ENCODE measurements around the gene NAALADL2. TPM values are rescaled to one million over a fixed set of nuclear protein-coding genes. Genes with fewer than 3 reads are reported as not detected.

Gene NAALADL2
- 0.41 TPM for polyA plus RNA-seq (2013, experiment 1 of 2)
- 0.55 TPM for polyA plus RNA-seq (2013, experiment 2 of 2)

DNA sequence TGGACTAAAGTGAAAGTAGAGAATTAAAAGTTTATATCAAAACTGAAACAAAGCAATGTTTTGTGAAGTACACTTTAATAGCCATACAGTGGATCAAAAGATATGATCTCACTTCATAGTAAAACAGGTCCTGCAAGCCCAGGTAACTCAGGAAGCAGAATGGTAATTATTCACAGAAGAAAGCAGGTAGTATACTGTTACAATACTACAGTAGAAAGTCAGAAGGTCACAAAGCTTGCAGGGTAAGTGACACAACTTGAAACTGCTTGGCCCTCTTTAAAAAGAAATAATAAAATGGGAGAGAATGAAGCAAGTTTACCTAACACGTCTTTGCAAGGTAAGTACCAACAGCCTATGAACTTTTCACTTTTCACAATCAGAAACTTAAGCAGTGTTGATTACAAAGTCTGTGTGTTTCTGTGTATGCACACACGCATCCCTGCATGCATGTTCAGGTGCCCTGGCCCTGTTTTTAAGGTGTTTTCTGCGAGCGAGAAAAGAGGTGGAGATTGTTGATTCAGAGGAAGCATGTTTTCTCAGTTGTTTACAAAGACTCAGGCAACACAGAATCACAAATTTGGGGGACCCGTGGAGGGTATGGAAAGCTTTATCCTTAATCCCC is at the start of gene NAALADL2:
Gene NAALADL2 (plus strand): TSS at position 221 of the 622 bp plus-strand sequence.
- peak; percentile 7 for DNase-seq
- H3K4me1 ChIP-seq (ENCODE audit: control insufficient read depth, low read depth, low read length), result no peaks in the 10 kb centered on the region
- no peak within 1 kb of the TSS for H2BK15ac ChIP-seq (replicated peaks; ENCODE audit: low read depth)
- no peak within 1 kb of the TSS for H3K9ac ChIP-seq (ENCODE audit: low read length)
- H3K18ac ChIP-seq (ENCODE audit: low read length), result no peak within 1 kb of the TSS
- H3K27ac ChIP-seq (ENCODE audit: low read depth, low read length), result no peak within 1 kb of the TSS
- no peaks in the 10 kb centered on the region for H3K79me1 ChIP-seq (ENCODE audit: low read length)
- no peak within 1 kb of the TSS for H4K5ac ChIP-seq (ENCODE audit: low read length)
- H2BK120ac ChIP-seq (ENCODE audit: low read depth, low read length), result no peak within 1 kb of the TSS
- no peaks in the 10 kb centered on the region for H3K79me2 ChIP-seq (ENCODE audit: control insufficient read depth, insufficient read depth, low read length)
- H3K23ac ChIP-seq (ENCODE audit: low read length), result no peak within 1 kb of the TSS
- H3K4me3 ChIP-seq (ENCODE audit: low read length), result no peak within 1 kb of the TSS
- no peak within 1 kb of the TSS for H3K56ac ChIP-seq (ENCODE audit: low read length)
- no peak within 1 kb of the TSS for H2BK5ac ChIP-seq (ENCODE audit: low read length)
- no peak within 1 kb of the TSS for H4K8ac ChIP-seq (ENCODE audit: low read depth, low read length)
- H3K4me2 ChIP-seq (ENCODE audit: low read length), result no peak within 1 kb of the TSS
- no peak within 1 kb of the TSS for H3K4ac ChIP-seq (ENCODE audit: low read depth, low read length)
- H2AK5ac ChIP-seq (ENCODE audit: low read length), result no peak within 1 kb of the TSS
- H3K36me3 ChIP-seq (ENCODE audit: control insufficient read depth, insufficient read depth, low read length), result no peaks in the 10 kb centered on the region
- no CpG with 5 or more reads among the region's 5 CpGs for WGBS (ENCODE audit: extremely low coverage, insufficient coverage, low lambda C conversion rate)
- H3K27me3 ChIP-seq (ENCODE audit: insufficient read depth, low read length, poor library complexity), result no peaks in the 10 kb centered on the region

GRCh38 chr3:174810254-174810653 is 48.9 kb upstream of the NAALADL2 start:
- H3K4me3 ChIP-seq (ENCODE audit: low read length), result no peak overlapping the region
- no peak overlapping the region for H4K8ac ChIP-seq (ENCODE audit: low read depth, low read length)
- H2BK15ac ChIP-seq (replicated peaks; ENCODE audit: low read depth), result no peak overlapping the region
- H3K4me1 ChIP-seq (ENCODE audit: control insufficient read depth, low read depth, low read length), result no peaks in the 10 kb centered on the region
- H3K4ac ChIP-seq (ENCODE audit: low read depth, low read length), result no peak overlapping the region
- no peaks in the 10 kb centered on the region for H3K27me3 ChIP-seq (ENCODE audit: insufficient read depth, low read length, poor library complexity)
- no peak overlapping the region for H4K5ac ChIP-seq (ENCODE audit: low read length)
- H3K36me3 ChIP-seq (ENCODE audit: control insufficient read depth, insufficient read depth, low read length), result no peaks in the 10 kb centered on the region
- no peak overlapping the region for H2BK5ac ChIP-seq (ENCODE audit: low read length)
- H3K56ac ChIP-seq (ENCODE audit: low read length), result no peak overlapping the region
- H3K23ac ChIP-seq (ENCODE audit: low read length), result no peak overlapping the region
- no peak overlapping the region for H2BK120ac ChIP-seq (ENCODE audit: low read depth, low read length)
- DNase-seq, result no peak
- no peak overlapping the region for H3K27ac ChIP-seq (ENCODE audit: low read depth, low read length)
- H2AK5ac ChIP-seq (ENCODE audit: low read length), result no peak overlapping the region
- H3K18ac ChIP-seq (ENCODE audit: low read length), result no peak overlapping the region
- H3K4me2 ChIP-seq (ENCODE audit: low read length), result no peak overlapping the region
- no peaks in the 10 kb centered on the region for H3K79me1 ChIP-seq (ENCODE audit: low read length)
- H3K9ac ChIP-seq (ENCODE audit: low read length), result no peak overlapping the region
- no peaks in the 10 kb centered on the region for H3K79me2 ChIP-seq (ENCODE audit: control insufficient read depth, insufficient read depth, low read length)

DNA sequence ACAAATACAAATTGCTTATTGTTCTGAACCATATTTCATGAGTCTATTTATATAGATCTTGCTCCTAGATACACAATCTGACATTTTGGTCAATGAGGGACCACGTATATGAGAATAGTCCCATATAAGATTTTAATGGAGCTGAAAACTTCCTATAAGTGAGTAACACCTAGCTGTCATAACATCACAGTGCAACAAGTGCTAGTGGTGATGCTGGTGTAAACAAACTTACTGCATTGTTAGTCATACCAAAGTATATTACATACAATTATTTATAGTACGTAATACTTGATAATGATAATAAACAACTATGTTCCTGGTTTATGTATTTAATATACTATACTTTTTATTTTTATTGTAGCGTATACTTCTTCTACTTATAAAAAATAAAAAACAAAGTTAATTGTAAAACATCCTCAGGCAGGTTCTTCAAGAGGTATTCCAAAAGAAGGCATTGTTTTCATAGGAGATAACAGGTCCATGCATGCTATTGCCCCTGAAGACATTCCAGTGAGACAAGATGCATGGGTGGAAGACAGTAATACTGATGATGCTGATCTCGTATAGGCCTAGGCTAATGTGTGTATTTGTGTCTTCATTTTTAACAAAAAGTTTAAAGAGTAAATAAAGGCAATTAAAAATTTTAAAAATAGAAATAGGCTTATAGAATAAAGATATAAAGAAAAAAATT is 46.8 kb upstream of the NAALADL2 start:
- Histone ChIP-seq H3K36me3 (ENCODE audit: control insufficient read depth, insufficient read depth, low read length) (no peaks in the 10 kb centered on the region), H4K5ac (ENCODE audit: low read length) (no peak overlapping the region), H3K9ac (ENCODE audit: low read length) (no peak overlapping the region), H2BK15ac (replicated peaks; ENCODE audit: low read depth) (no peak overlapping the region), H3K23ac (ENCODE audit: low read length) (no peak overlapping the region), H2AK5ac (ENCODE audit: low read length) (no peak overlapping the region), H4K8ac (ENCODE audit: low read depth, low read length) (no peak overlapping the region), H3K79me1 (ENCODE audit: low read length) (no peaks in the 10 kb centered on the region), H3K4me3 (ENCODE audit: low read length) (no peak overlapping the region), H3K79me2 (ENCODE audit: control insufficient read depth, insufficient read depth, low read length) (no peaks in the 10 kb centered on the region), H3K4me1 (ENCODE audit: control insufficient read depth, low read depth, low read length) (no peaks in the 10 kb centered on the region), H3K4me2 (ENCODE audit: low read length) (no peak overlapping the region), H3K56ac (ENCODE audit: low read length) (no peak overlapping the region), H3K18ac (ENCODE audit: low read length) (no peak overlapping the region), H3K27ac (ENCODE audit: low read depth, low read length) (no peak overlapping the region), H2BK120ac (ENCODE audit: low read depth, low read length) (no peak overlapping the region), H3K27me3 (ENCODE audit: insufficient read depth, low read length, poor library complexity) (no peaks in the 10 kb centered on the region), H2BK5ac (ENCODE audit: low read length) (no peak overlapping the region), H3K4ac (ENCODE audit: low read depth, low read length) (no peak overlapping the region)
- DNase-seq, result no peak
- no CpG with 5 or more reads among the region's 4 CpGs for WGBS (ENCODE audit: extremely low coverage, insufficient coverage, low lambda C conversion rate)

DNA sequence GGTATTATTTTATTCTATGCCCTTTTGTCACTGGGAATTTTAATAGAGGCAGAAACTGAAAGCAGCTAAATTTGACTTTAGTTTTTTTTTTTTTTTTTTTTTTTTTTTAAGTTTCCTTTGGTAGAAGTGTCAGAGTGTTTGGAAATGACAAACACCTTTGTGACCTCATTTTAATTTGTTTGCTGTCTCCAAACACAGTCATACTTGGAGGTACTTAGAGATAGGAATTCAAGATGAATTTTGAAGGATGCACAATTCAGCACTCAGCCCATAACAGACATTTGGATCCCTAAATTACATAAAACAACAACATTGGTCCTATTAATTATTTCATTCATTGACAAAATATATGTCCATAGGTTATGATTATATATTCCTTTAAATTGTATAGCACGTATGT is 43.4 kb upstream of the NAALADL2 start:
- Histone ChIP-seq H3K79me1 (ENCODE audit: low read length) (no peaks in the 10 kb centered on the region), H2BK5ac (ENCODE audit: low read length) (no peak overlapping the region), H3K18ac (ENCODE audit: low read length) (no peak overlapping the region), H3K4me2 (ENCODE audit: low read length) (no peak overlapping the region), H3K23ac (ENCODE audit: low read length) (no peak overlapping the region), H3K4me1 (ENCODE audit: control insufficient read depth, low read depth, low read length) (no peaks in the 10 kb centered on the region), H3K56ac (ENCODE audit: low read length) (no peak overlapping the region), H2AK5ac (ENCODE audit: low read length) (no peak overlapping the region), H3K4me3 (ENCODE audit: low read length) (no peak overlapping the region), H3K36me3 (ENCODE audit: control insufficient read depth, insufficient read depth, low read length) (no peaks in the 10 kb centered on the region), H3K9ac (ENCODE audit: low read length) (no peak overlapping the region), H2BK120ac (ENCODE audit: low read depth, low read length) (no peak overlapping the region), H4K5ac (ENCODE audit: low read length) (no peak overlapping the region), H4K8ac (ENCODE audit: low read depth, low read length) (no peak overlapping the region), H3K27ac (ENCODE audit: low read depth, low read length) (no peak overlapping the region), H3K79me2 (ENCODE audit: control insufficient read depth, insufficient read depth, low read length) (no peaks in the 10 kb centered on the region), H3K4ac (ENCODE audit: low read depth, low read length) (no peak overlapping the region), H3K27me3 (ENCODE audit: insufficient read depth, low read length, poor library complexity) (no peaks in the 10 kb centered on the region), H2BK15ac (replicated peaks; ENCODE audit: low read depth) (no peak overlapping the region)
- no CpG with 5 or more reads among the region's 1 CpG for WGBS (ENCODE audit: extremely low coverage, insufficient coverage, low lambda C conversion rate)
- no peak for DNase-seq

GRCh38 chr3:174820885-174821284 is 38.2 kb upstream of the NAALADL2 start:
- no peak for DNase-seq
- Histone ChIP-seq H3K18ac (ENCODE audit: low read length) (no peak overlapping the region), H3K23ac (ENCODE audit: low read length) (no peak overlapping the region), H3K36me3 (ENCODE audit: control insufficient read depth, insufficient read depth, low read length) (no peaks in the 10 kb centered on the region), H3K27ac (ENCODE audit: low read depth, low read length) (no peak overlapping the region), H2BK15ac (replicated peaks; ENCODE audit: low read depth) (no peak overlapping the region), H2BK5ac (ENCODE audit: low read length) (no peak overlapping the region), H3K27me3 (ENCODE audit: insufficient read depth, low read length, poor library complexity) (no peaks in the 10 kb centered on the region), H3K4ac (ENCODE audit: low read depth, low read length) (no peak overlapping the region), H3K56ac (ENCODE audit: low read length) (no peak overlapping the region), H3K9ac (ENCODE audit: low read length) (no peak overlapping the region), H3K79me1 (ENCODE audit: low read length) (no peaks in the 10 kb centered on the region), H4K8ac (ENCODE audit: low read depth, low read length) (no peak overlapping the region), H2AK5ac (ENCODE audit: low read length) (no peak overlapping the region), H3K4me2 (ENCODE audit: low read length) (no peak overlapping the region), H3K4me3 (ENCODE audit: low read length) (no peak overlapping the region), H4K5ac (ENCODE audit: low read length) (no peak overlapping the region), H2BK120ac (ENCODE audit: low read depth, low read length) (no peak overlapping the region), H3K4me1 (ENCODE audit: control insufficient read depth, low read depth, low read length) (no peaks in the 10 kb centered on the region), H3K79me2 (ENCODE audit: control insufficient read depth, insufficient read depth, low read length) (no peaks in the 10 kb centered on the region)
- no CpG with 5 or more reads among the region's 1 CpG for WGBS (ENCODE audit: extremely low coverage, insufficient coverage, low lambda C conversion rate)

- no peak overlapping the region for H3K4ac ChIP-seq (ENCODE audit: low read depth, low read length)
- no peak overlapping the region for H3K27ac ChIP-seq (ENCODE audit: low read depth, low read length)
- peak; percentile 2 for DNase-seq
- no peak overlapping the region for H2AK5ac ChIP-seq (ENCODE audit: low read length)
- no peak overlapping the region for H3K18ac ChIP-seq (ENCODE audit: low read length)
- H3K36me3 ChIP-seq (ENCODE audit: control insufficient read depth, insufficient read depth, low read length), result no peaks in the 10 kb centered on the region
- no peak overlapping the region for H4K5ac ChIP-seq (ENCODE audit: low read length)
- H2BK120ac ChIP-seq (ENCODE audit: low read depth, low read length), result no peak overlapping the region
- no peak overlapping the region for H3K56ac ChIP-seq (ENCODE audit: low read length)
- no peaks in the 10 kb centered on the region for H3K79me1 ChIP-seq (ENCODE audit: low read length)
- H3K4me2 ChIP-seq (ENCODE audit: low read length), result no peak overlapping the region
- H2BK15ac ChIP-seq (replicated peaks; ENCODE audit: low read depth), result no peak overlapping the region
- H3K4me1 ChIP-seq (ENCODE audit: control insufficient read depth, low read depth, low read length), result no peaks in the 10 kb centered on the region
- H4K8ac ChIP-seq (ENCODE audit: low read depth, low read length), result no peak overlapping the region
- H3K79me2 ChIP-seq (ENCODE audit: control insufficient read depth, insufficient read depth, low read length), result no peaks in the 10 kb centered on the region
- H3K23ac ChIP-seq (ENCODE audit: low read length), result no peak overlapping the region
- H2BK5ac ChIP-seq (ENCODE audit: low read length), result no peak overlapping the region
- H3K9ac ChIP-seq (ENCODE audit: low read length), result no peak overlapping the region
- H3K4me3 ChIP-seq (ENCODE audit: low read length), result no peak overlapping the region
- no peaks in the 10 kb centered on the region for H3K27me3 ChIP-seq (ENCODE audit: insufficient read depth, low read length, poor library complexity)
These were observed 37.7 kb upstream of the NAALADL2 start for GRCh38 chr3:174821477-174821876.

All from mesendoderm (in vitro differentiated cells).